ENCODE data around the gene PHLDB1. TPM values are rescaled to one million over a fixed set of nuclear protein-coding genes. Genes with fewer than 3 reads are reported as not detected.

PHLDB1 gene
- total RNA-seq, 1 donor from 2014 or later = 179 TPM

DNA sequence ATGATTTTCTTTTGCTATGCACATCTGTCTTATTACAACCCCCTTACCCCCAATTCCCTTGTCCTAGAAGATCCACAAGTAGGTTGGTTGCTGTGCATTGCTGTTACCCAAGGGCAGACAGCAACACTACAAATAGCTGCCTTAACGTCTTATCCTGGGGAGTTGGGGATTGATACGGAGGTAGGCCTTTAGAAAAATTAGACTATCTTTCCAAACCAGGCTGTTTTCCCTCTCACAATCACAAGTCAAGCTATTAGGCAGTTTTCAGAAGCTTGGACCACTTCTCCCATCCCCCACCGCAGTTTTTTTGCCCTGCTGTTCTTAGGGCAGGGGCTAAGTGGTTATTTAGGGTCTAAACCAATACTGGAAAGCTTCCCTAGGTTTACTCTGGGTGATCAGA is 2.8 kb upstream of the PHLDB1 start:
- no peaks in the 10 kb centered on the region for H3K9me3 ChIP-seq (ENCODE audit: insufficient read depth, low read depth, low read length)
- no peak for DNase-seq (ENCODE audit: low read depth)
- H3K36me3 Mint-ChIP-seq (ENCODE audit: low read depth, unreplicated experiment) = peaks cover 23% of the 10 kb centered on the region
- H3K4me3 Mint-ChIP-seq (ENCODE audit: unreplicated experiment) = no peak overlapping the region
- no peaks in the 10 kb centered on the region for H3K9me3 Mint-ChIP-seq (ENCODE audit: unreplicated experiment)
- peak overlapping the region; percentile 29 for H3K9ac ChIP-seq (ENCODE audit: low read length)
- TF ChIP-seq, protein P1, sequence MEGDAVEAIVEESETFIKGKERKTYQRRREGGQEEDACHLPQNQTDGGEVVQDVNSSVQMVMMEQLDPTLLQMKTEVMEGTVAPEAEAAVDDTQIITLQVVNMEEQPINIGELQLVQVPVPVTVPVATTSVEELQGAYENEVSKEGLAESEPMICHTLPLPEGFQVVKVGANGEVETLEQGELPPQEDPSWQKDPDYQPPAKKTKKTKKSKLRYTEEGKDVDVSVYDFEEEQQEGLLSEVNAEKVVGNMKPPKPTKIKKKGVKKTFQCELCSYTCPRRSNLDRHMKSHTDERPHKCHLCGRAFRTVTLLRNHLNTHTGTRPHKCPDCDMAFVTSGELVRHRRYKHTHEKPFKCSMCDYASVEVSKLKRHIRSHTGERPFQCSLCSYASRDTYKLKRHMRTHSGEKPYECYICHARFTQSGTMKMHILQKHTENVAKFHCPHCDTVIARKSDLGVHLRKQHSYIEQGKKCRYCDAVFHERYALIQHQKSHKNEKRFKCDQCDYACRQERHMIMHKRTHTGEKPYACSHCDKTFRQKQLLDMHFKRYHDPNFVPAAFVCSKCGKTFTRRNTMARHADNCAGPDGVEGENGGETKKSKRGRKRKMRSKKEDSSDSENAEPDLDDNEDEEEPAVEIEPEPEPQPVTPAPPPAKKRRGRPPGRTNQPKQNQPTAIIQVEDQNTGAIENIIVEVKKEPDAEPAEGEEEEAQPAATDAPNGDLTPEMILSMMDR (IDR thresholded peaks at IDR 0.05; ENCODE audit: insufficient read depth, low read depth, low read length) = no peak
- TF ChIP-seq EZH2 (IDR thresholded peaks at IDR 0.05; ENCODE audit: insufficient read depth, low read length) = no peak
- peaks cover 27% of the 10 kb centered on the region for H4K20me1 ChIP-seq (ENCODE audit: insufficient read depth, low read length)
- no peak for FAIRE-seq
- H3K27ac ChIP-seq (ENCODE audit: low read depth, low read length) = peak overlapping the region; percentile 47
- no peak overlapping the region for H3K4me3 ChIP-seq (ENCODE audit: insufficient read depth, low read depth, low read length)
- H3K27me3 ChIP-seq (ENCODE audit: insufficient read depth, low read length) = no peaks in the 10 kb centered on the region
- peaks cover 36% of the 10 kb centered on the region for H3K4me1 ChIP-seq (ENCODE audit: insufficient read depth, low read length)
- peak overlapping the region; percentile 56 for H3K4me2 ChIP-seq (ENCODE audit: low read length)
- H2AFZ ChIP-seq (ENCODE audit: low read depth, low read length) = no peak overlapping the region
- peaks cover 30% of the 10 kb centered on the region for H3K36me3 ChIP-seq (ENCODE audit: insufficient read depth, low read length)
- H3K79me2 ChIP-seq (ENCODE audit: insufficient read depth, low read length) = peaks cover 12% of the 10 kb centered on the region
- H3K4me1 Mint-ChIP-seq (ENCODE audit: low read depth, unreplicated experiment) = peaks cover 40% of the 10 kb centered on the region
- peak overlapping the region; percentile 31 for H3K27ac Mint-ChIP-seq (ENCODE audit: unreplicated experiment)
- H3K27me3 Mint-ChIP-seq (ENCODE audit: low read depth, unreplicated experiment) = no peaks in the 10 kb centered on the region

DNA sequence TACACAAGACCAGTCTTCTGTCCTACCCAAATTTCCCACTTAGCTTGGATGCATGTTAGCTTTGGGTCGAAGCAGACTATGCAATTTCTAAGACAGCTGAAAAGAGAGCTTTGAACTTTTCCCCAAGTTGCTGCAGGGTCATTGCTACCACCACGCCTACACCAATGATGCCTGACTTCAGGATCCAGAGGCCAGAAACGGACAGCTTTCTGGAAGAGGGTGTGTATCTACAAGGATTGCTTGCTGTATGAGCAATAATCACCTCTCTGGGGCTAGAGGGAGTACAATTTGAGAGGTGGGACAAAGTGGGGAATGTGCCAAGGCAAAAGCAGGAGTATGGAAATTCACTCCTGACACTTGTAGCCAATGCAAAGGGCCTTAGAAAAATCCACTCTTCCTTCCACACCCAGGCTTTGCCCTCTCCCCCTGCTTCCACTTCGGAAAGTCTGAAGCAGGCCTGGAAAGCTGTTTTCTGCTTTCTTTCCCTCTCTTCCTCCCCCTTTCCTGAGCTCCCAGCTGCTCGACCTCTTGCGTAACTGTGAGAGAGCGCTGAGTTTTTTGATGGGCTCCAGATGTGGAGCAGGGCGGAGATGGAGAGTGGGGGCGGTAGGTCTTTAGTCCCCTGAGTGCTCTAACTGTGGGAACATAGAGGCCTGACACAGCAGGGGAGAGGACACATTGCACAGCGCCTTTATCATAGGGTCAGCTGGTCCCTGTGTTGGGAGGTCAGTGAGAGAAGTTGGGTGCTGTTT is 2.1 kb upstream of the PHLDB1 start:
- peaks cover 42% of the 10 kb centered on the region for H3K4me1 ChIP-seq (ENCODE audit: insufficient read depth, low read length)
- Mint-ChIP-seq H3K36me3 (ENCODE audit: low read depth, unreplicated experiment) (peaks cover 20% of the 10 kb centered on the region), H3K9me3 (ENCODE audit: unreplicated experiment) (no peaks in the 10 kb centered on the region), H3K4me3 (ENCODE audit: unreplicated experiment) (peak overlapping the region; percentile 57), H3K27ac (ENCODE audit: unreplicated experiment) (peak overlapping the region; percentile 87), H3K27me3 (ENCODE audit: low read depth, unreplicated experiment) (no peaks in the 10 kb centered on the region), H3K4me1 (ENCODE audit: low read depth, unreplicated experiment) (peaks cover 42% of the 10 kb centered on the region)
- peaks cover 23% of the 10 kb centered on the region for H4K20me1 ChIP-seq (ENCODE audit: insufficient read depth, low read length)
- peak overlapping the region; percentile 47 for H3K27ac ChIP-seq (ENCODE audit: low read depth, low read length)
- peaks cover 19% of the 10 kb centered on the region for H3K79me2 ChIP-seq (ENCODE audit: insufficient read depth, low read length)
- FAIRE-seq = no peak
- TF ChIP-seq, protein P1 (IDR thresholded peaks at IDR 0.05; ENCODE audit: insufficient read depth, low read depth, low read length) = no peak
- TF ChIP-seq EZH2 (IDR thresholded peaks at IDR 0.05; ENCODE audit: insufficient read depth, low read length) = no peak
- H3K4me2 ChIP-seq (ENCODE audit: low read length) = peak overlapping the region; percentile 56
- H3K9ac ChIP-seq (ENCODE audit: low read length) = peak overlapping the region; percentile 29
- no peaks in the 10 kb centered on the region for H3K9me3 ChIP-seq (ENCODE audit: insufficient read depth, low read depth, low read length)
- peaks cover 25% of the 10 kb centered on the region for H3K36me3 ChIP-seq (ENCODE audit: insufficient read depth, low read length)
- DNase-seq (ENCODE audit: low read depth) = peak; percentile 66
- H2AFZ ChIP-seq (ENCODE audit: low read depth, low read length) = no peak overlapping the region
- H3K27me3 ChIP-seq (ENCODE audit: insufficient read depth, low read length) = no peaks in the 10 kb centered on the region
- H3K4me3 ChIP-seq (ENCODE audit: insufficient read depth, low read depth, low read length) = no peak overlapping the region

All from astrocyte (in vitro differentiated cells and primary cell).